HCT116 (cell line): Measurements from ENCODE around the gene SPAG4. TPM values are rescaled to one million over a fixed set of nuclear protein-coding genes. Genes with fewer than 3 reads are reported as not detected.

Source experiments
- ATAC-seq: fragments of 200-7000 bp; cut with Tn5 transposase; 2 replicates; pipeline ENCODE4 v1.9.1; 2020; ENCODE audit warnings: mild to moderate bottlenecking, moderate library complexity
- BruUV-seq: library from RNA; stranded (reverse); fragments of 400-500 nt; replicated peaks from 2 replicates; lab custom pipeline; 2021; lab: Mats Ljungman, UMichigan
- CTCF ChIA-PET: fragments of 300-600 bp; sonication (Branson Sonifier 250); formaldehyde crosslinking; loops from one replicate; lab custom pipeline; 2021; ENCODE audit warnings: antibody characterized with exemption; lab: Charles Lee
- POLR2A ChIA-PET: fragments of 300-600, 350-600 bp; sonication (Branson Sonifier 250); formaldehyde crosslinking; loops from one replicate; lab custom pipeline; 2021; ENCODE audit warnings: antibody characterized with exemption; lab: Charles Lee
- RAD21 ChIA-PET, 2 experiments: fragments of 300-600 bp; sonication (Branson Sonifier 250); formaldehyde crosslinking; loops; one replicate each; lab custom pipeline; 2023; ENCODE audit warnings: low total read pairs in 2 of 2; ENCODE audit not compliant: uncharacterized antibody in 2 of 2, unreplicated experiment in 2 of 2, low non-redundant PET in 1 of 2; lab: Charles Lee
- DNase-seq: peaks from one replicate; pipeline ENCODE4 v3.0.0-alpha.2; 2010; ENCODE audit warnings: low read depth, low spot score
- H2AFZ ChIP-seq: fragments of 200-600 bp; shearing (Covaris generic), sonication (generic); 2 replicates; pipeline ENCODE4 v1.6.1; 2017; ENCODE audit warnings: low read depth, mixed run types, mixed read lengths, antibody characterized with exemption, low read length; ENCODE audit not compliant: poor library complexity, severe bottlenecking
- H3K27ac ChIP-seq: 2 replicates; pipeline ENCODE4 v1.5.1; 2012; ENCODE audit warnings: low read depth, low read length
- H3K27me3 ChIP-seq: fragments of 200-600 bp; sonication (generic); 2 replicates; pipeline ENCODE4 v1.6.1; 2016; ENCODE audit warnings: mixed run types, low read length, mixed read lengths; ENCODE audit not compliant: insufficient read depth
- H3K36me3 ChIP-seq, 2 experiments: fragments of 200-500 bp in 1 of 2; fragments of 200-600 bp in 1 of 2; sonication (Bioruptor generic) in 1 of 2; sonication (generic) in 1 of 2; 2 replicates each; pipeline versions ENCODE4 v1.5.1 to v1.6.1; 2014 to 2016; ENCODE audit warnings: low read length in 2 of 2, inconsistent platforms in 1 of 2, mixed read lengths in 1 of 2, mixed run types in 1 of 2; ENCODE audit not compliant: insufficient read depth in 2 of 2, control insufficient read depth in 1 of 2
- H3K4me1 ChIP-seq, 2 experiments: fragments of 200-600 bp in 1 of 2; sonication (generic) in 1 of 2; 2 replicates each; pipeline versions ENCODE4 v1.5.1 to v1.6.1; 2012 to 2017; ENCODE audit warnings: low read length in 2 of 2, inconsistent platforms in 1 of 2, mild to moderate bottlenecking in 1 of 2, mixed read lengths in 1 of 2, mixed run types in 1 of 2, moderate library complexity in 1 of 2; ENCODE audit not compliant: insufficient read depth in 2 of 2, control insufficient read depth in 1 of 2
- H3K4me2 ChIP-seq: fragments of 200-600 bp; sonication (generic); 2 replicates; pipeline ENCODE4 v1.6.1; 2017; ENCODE audit warnings: mixed run types, low read length, mixed read lengths
- H3K4me3 ChIP-seq, 2 experiments: fragments of 200-600 bp in 1 of 2; sonication (generic) in 1 of 2; replicated peaks in 1 of 2; 2 replicates each; pipeline ENCODE4 v1.5.1; 2011 to 2016; ENCODE audit warnings: low read length in 2 of 2, control low read depth in 1 of 2, low read depth in 1 of 2, mild to moderate bottlenecking in 1 of 2, mixed read lengths in 1 of 2, mixed run types in 1 of 2
- H3K79me2 ChIP-seq: fragments of 200-600 bp; sonication (generic); 2 replicates; pipeline ENCODE4 v1.6.1; 2017; ENCODE audit warnings: mild to moderate bottlenecking, mixed run types, low read length, moderate library complexity, mixed read lengths; ENCODE audit not compliant: insufficient read depth
- H3K9ac ChIP-seq: fragments of 200-600 bp; sonication (generic); 2 replicates; pipeline ENCODE4 v1.6.1; 2016; ENCODE audit warnings: low read length, mixed read lengths
- H3K9me2 ChIP-seq: fragments of 200-600 bp; sonication (generic), shearing (Covaris generic); 2 replicates; pipeline ENCODE4 v1.6.1; 2017; ENCODE audit warnings: mixed run types, mild to moderate bottlenecking, moderate library complexity; ENCODE audit not compliant: insufficient read depth
- H3K9me3 ChIP-seq, 2 experiments: fragments of 200-500 bp in 1 of 2; fragments of 200-600 bp in 1 of 2; sonication (Bioruptor generic) in 1 of 2; sonication (generic) in 1 of 2; 2 replicates each; pipeline ENCODE4 v1.6.1; 2014 to 2017; ENCODE audit warnings: low read length in 2 of 2, mixed read lengths in 2 of 2, inconsistent platforms in 1 of 2, low read depth in 1 of 2, mild to moderate bottlenecking in 1 of 2, mixed run types in 1 of 2, moderate library complexity in 1 of 2; ENCODE audit not compliant: control insufficient read depth in 1 of 2, insufficient read depth in 1 of 2
- H4K20me1 ChIP-seq: fragments of 200-600 bp; sonication (generic), shearing (Covaris generic); 2 replicates; pipeline ENCODE4 v1.6.1; 2017; ENCODE audit warnings: mixed run types, mild to moderate bottlenecking, moderate library complexity; ENCODE audit not compliant: insufficient read depth
- CBX3 ChIP-seq: IDR thresholded peaks from 2 replicates; pipeline ENCODE4 v1.6.1; 2012; ENCODE audit warnings: low read depth
- EGR1 ChIP-seq: IDR thresholded peaks from 2 replicates; pipeline ENCODE4 v1.6.1; 2012; ENCODE audit warnings: low read depth
- ELF1 ChIP-seq: IDR thresholded peaks from 2 replicates; pipeline ENCODE4 v1.6.1; 2012; ENCODE audit warnings: low read depth, borderline replicate concordance
- EZH2phosphoT487 ChIP-seq: fragments of 200-600 bp; IDR thresholded peaks from 2 replicates; pipeline ENCODE4 v1.6.1; 2018; ENCODE audit warnings: antibody characterized with exemption, borderline replicate concordance
- POLR2A ChIP-seq: IDR thresholded peaks from 2 replicates; pipeline ENCODE4 v1.7.0; 2011; ENCODE audit warnings: borderline replicate concordance; ENCODE audit not compliant: insufficient read depth, insufficient read length; ENCODE audit errors: extremely low read depth
- SIN3A ChIP-seq: IDR thresholded peaks from 2 replicates; pipeline ENCODE4 v1.6.1; 2012; ENCODE audit warnings: low read depth
- SRF ChIP-seq: IDR thresholded peaks from 2 replicates; pipeline ENCODE4 v1.6.1; 2012; ENCODE audit warnings: low read depth
- ZFX ChIP-seq: fragments of 450-650 bp; IDR thresholded peaks from 2 replicates; pipeline ENCODE4 v1.6.1; 2017
- intact Hi-C: fragments of 100-400 bp; cut with micrococcal nuclease; formaldehyde crosslinking; loops from 2 replicates; pipeline ENCODE4 v1.10.0; 2022
- total RNA-seq: library from RNA; stranded (reverse); gene quantifications from one replicate; pipeline ENCODE4 v1.2.1, GENCODE V29; 2021; ENCODE audit not compliant: unreplicated experiment
- TF ChIP-seq, protein P1 (sequence below): IDR thresholded peaks from 2 replicates; pipeline ENCODE4 v1.6.1; 2012
- TF ChIP-seq, protein P2 (sequence below): IDR thresholded peaks from 2 replicates; pipeline ENCODE4 v1.6.1; 2012; ENCODE audit warnings: low read depth

The SPAG4 gene
- total RNA-seq, 1 experiment from 2014 or later, result 6.2 TPM

DNA sequence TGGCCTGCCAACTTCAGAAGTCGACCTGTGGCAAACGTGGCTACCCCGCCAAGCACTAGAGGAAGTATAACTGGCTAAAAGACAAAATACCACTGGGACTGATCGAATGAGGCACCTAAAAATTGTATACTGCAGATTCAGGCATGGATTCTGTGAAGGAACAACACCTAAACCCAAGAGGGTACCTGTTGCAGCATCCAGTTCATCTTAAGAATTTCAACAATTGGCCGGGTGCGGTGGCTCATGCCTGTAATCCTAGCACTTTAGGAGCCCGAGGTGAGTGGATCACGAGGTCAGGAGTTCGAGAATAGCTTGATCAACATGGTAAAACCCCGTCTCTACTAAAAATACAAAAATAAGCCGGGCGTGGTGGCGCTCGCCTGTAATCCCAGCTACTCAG, 27.2 kb upstream of the SPAG4 start:
- ChIA-PET POLR2A (no interaction called here), RAD21 (no interaction called here), CTCF (no interaction called here)
- Histone ChIP-seq H3K9me3 (no peaks in the 10 kb centered on the region), H3K27ac (no peak overlapping the region), H4K20me1 (no peaks in the 10 kb centered on the region), H3K9ac (no peak overlapping the region), H3K4me1 (peaks cover 0 to 3% of the 10 kb centered on the region in 2 experiments; a peak in 1 of 4 replicates), H3K27me3 (no peaks in the 10 kb centered on the region), H2AFZ (no peak overlapping the region), H3K4me2 (no peak overlapping the region), H3K79me2 (no peaks in the 10 kb centered on the region), H3K9me2 (no peaks in the 10 kb centered on the region), H3K4me3 (no peak overlapping the region), H3K36me3 (no peaks in the 10 kb centered on the region)
- ATAC-seq (no peak), DNase-seq (no peak)
- TF ChIP-seq EGR1, result no peak
- no peak for TF ChIP-seq SRF
- TF ChIP-seq, protein P1, sequence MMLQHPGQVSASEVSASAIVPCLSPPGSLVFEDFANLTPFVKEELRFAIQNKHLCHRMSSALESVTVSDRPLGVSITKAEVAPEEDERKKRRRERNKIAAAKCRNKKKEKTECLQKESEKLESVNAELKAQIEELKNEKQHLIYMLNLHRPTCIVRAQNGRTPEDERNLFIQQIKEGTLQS, result no peak
- TF ChIP-seq SIN3A, result no peak
- TF ChIP-seq, protein P2, sequence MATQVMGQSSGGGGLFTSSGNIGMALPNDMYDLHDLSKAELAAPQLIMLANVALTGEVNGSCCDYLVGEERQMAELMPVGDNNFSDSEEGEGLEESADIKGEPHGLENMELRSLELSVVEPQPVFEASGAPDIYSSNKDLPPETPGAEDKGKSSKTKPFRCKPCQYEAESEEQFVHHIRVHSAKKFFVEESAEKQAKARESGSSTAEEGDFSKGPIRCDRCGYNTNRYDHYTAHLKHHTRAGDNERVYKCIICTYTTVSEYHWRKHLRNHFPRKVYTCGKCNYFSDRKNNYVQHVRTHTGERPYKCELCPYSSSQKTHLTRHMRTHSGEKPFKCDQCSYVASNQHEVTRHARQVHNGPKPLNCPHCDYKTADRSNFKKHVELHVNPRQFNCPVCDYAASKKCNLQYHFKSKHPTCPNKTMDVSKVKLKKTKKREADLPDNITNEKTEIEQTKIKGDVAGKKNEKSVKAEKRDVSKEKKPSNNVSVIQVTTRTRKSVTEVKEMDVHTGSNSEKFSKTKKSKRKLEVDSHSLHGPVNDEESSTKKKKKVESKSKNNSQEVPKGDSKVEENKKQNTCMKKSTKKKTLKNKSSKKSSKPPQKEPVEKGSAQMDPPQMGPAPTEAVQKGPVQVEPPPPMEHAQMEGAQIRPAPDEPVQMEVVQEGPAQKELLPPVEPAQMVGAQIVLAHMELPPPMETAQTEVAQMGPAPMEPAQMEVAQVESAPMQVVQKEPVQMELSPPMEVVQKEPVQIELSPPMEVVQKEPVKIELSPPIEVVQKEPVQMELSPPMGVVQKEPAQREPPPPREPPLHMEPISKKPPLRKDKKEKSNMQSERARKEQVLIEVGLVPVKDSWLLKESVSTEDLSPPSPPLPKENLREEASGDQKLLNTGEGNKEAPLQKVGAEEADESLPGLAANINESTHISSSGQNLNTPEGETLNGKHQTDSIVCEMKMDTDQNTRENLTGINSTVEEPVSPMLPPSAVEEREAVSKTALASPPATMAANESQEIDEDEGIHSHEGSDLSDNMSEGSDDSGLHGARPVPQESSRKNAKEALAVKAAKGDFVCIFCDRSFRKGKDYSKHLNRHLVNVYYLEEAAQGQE, result no peak
- TF ChIP-seq POLR2A, result no peak
- TF ChIP-seq ELF1, result no peak
- no peak for TF ChIP-seq ZFX
- no peak for TF ChIP-seq CBX3
- no peak for TF ChIP-seq EZH2phosphoT487
- no TSS peak for BruUV-seq
- intact Hi-C loops, result no loop called here
